Measurements from ENCODE around the gene LURAP1L. TPM values are rescaled to one million over a fixed set of nuclear protein-coding genes. Genes with fewer than 3 reads are reported as not detected.

The LURAP1L gene
- total RNA-seq, 4 donors from 2014 or later, result 12.5 to 22.8 (median 14.3) TPM

- H3K27ac ChIP-seq, result peak overlapping the region in 1 of 4 donors; percentile 1
- no peaks in the 10 kb centered on the region for H3K36me3 ChIP-seq
- no peaks in the 10 kb centered on the region for H3K9me3 ChIP-seq
- TF ChIP-seq EP300 (IDR thresholded peaks at IDR 0.05) (no peak), POLR2A (IDR thresholded peaks at IDR 0.05) (no peak), CTCF (IDR thresholded peaks at IDR 0.05) (no peak)
- H3K4me3 ChIP-seq, result no peak overlapping the region
- no peaks in the 10 kb centered on the region for H3K27me3 ChIP-seq
- H3K4me1 ChIP-seq, result peaks cover 0 to 52% (median 5%) of the 10 kb centered on the region in 4 donors
- no peak for DNase-seq (ENCODE audit: low spot score in 2 of 2)
- 98 to 100% methylated on average over 3 of the region's 3 CpGs for WGBS, 2 donors
Measured at GRCh38 chr9:12811935-12812334, 37.1 kb downstream of the LURAP1L start.

- WGBS, 2 donors, result 0 to 70% methylated on average over 1 of the region's 1 CpG
- Histone ChIP-seq H3K27ac (peak overlapping the region in 2 of 4 donors; percentile 1 to 54), H3K36me3 (no peaks in the 10 kb centered on the region), H3K27me3 (no peaks in the 10 kb centered on the region), H3K4me3 (no peak overlapping the region), H3K9me3 (no peaks in the 10 kb centered on the region), H3K4me1 (peaks cover 0 to 60% (median 6%) of the 10 kb centered on the region in 4 donors)
- no peak for DNase-seq (ENCODE audit: low spot score in 2 of 2)
- no peak for TF ChIP-seq CTCF (IDR thresholded peaks at IDR 0.05)
- no peak for TF ChIP-seq POLR2A (IDR thresholded peaks at IDR 0.05)
- no peak for TF ChIP-seq EP300 (IDR thresholded peaks at IDR 0.05)
Measured at GRCh38 chr9:12812710-12813109, 37.9 kb downstream of the LURAP1L start.

- DNase-seq (ENCODE audit: low spot score in 2 of 2), result no peak
- Histone ChIP-seq H3K27ac (peak overlapping the region in 3 of 4 donors; percentile 63 to 88 (median 88)), H3K36me3 (no peaks in the 10 kb centered on the region), H3K27me3 (no peaks in the 10 kb centered on the region), H3K9me3 (no peaks in the 10 kb centered on the region), H3K4me1 (peaks cover 0 to 66% (median 10%) of the 10 kb centered on the region in 4 donors), H3K4me3 (no peak overlapping the region)
- WGBS, 2 donors, result 75% methylated on average over 1 of the region's 1 CpG
- no peak for TF ChIP-seq CTCF (IDR thresholded peaks at IDR 0.05)
- TF ChIP-seq POLR2A (IDR thresholded peaks at IDR 0.05), result no peak
- TF ChIP-seq EP300 (IDR thresholded peaks at IDR 0.05), result no peak
Measured at GRCh38 chr9:12813533-12813932, 38.7 kb downstream of the LURAP1L start.

- H3K9me3 ChIP-seq, result no peaks in the 10 kb centered on the region
- WGBS, 2 donors, result 6 to 17% methylated on average over 6 of the region's 6 CpGs
- H3K4me1 ChIP-seq, result peaks cover 0 to 73% (median 14%) of the 10 kb centered on the region in 4 donors
- peak; percentile 8 to 58 (median 34) for TF ChIP-seq CTCF (IDR thresholded peaks at IDR 0.05)
- no peak for TF ChIP-seq POLR2A (IDR thresholded peaks at IDR 0.05)
- peak; percentile 45 to 81 for TF ChIP-seq EP300 (IDR thresholded peaks at IDR 0.05)
- no peak overlapping the region for H3K4me3 ChIP-seq
- H3K27me3 ChIP-seq, result no peaks in the 10 kb centered on the region
- peak overlapping the region; percentile 21 to 88 (median 76) for H3K27ac ChIP-seq
- peak; percentile 26 to 65 for DNase-seq (ENCODE audit: low spot score in 2 of 2)
- H3K36me3 ChIP-seq, result no peaks in the 10 kb centered on the region
Measured at GRCh38 chr9:12813960-12814876, 39.4 kb downstream of the LURAP1L start.

GRCh38 chr9:12814877-12815237 lies 40.0 kb downstream of the LURAP1L start:
- DNase-seq (ENCODE audit: low spot score in 2 of 2), result no peak
- Histone ChIP-seq H3K4me1 (peaks cover 0 to 74% (median 15%) of the 10 kb centered on the region in 4 donors), H3K27me3 (no peaks in the 10 kb centered on the region), H3K36me3 (no peaks in the 10 kb centered on the region), H3K4me3 (no peak overlapping the region), H3K27ac (peak overlapping the region; percentile 21 to 88 (median 76)), H3K9me3 (no peaks in the 10 kb centered on the region)
- no peak for TF ChIP-seq CTCF (IDR thresholded peaks at IDR 0.05)
- no peak for TF ChIP-seq EP300 (IDR thresholded peaks at IDR 0.05)
- no peak for TF ChIP-seq POLR2A (IDR thresholded peaks at IDR 0.05)

Data from tibial nerve (tissue), 4 donors.